HG02571 (cell line): ENCODE results near the gene MPPED1.

ENCODE experiments used
- ATAC-seq: cut with Tn5 transposase; IDR thresholded peaks from one replicate; pipeline ENCODE4 v1.9.1; 2021; ENCODE audit warnings: mild to moderate bottlenecking, moderate library complexity; ENCODE audit not compliant: unreplicated experiment

MPPED1 gene, protein sequence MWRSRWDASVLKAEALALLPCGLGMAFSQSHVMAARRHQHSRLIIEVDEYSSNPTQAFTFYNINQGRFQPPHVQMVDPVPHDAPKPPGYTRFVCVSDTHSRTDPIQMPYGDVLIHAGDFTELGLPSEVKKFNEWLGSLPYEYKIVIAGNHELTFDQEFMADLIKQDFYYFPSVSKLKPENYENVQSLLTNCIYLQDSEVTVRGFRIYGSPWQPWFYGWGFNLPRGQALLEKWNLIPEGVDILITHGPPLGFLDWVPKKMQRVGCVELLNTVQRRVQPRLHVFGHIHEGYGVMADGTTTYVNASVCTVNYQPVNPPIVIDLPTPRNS

DNA sequence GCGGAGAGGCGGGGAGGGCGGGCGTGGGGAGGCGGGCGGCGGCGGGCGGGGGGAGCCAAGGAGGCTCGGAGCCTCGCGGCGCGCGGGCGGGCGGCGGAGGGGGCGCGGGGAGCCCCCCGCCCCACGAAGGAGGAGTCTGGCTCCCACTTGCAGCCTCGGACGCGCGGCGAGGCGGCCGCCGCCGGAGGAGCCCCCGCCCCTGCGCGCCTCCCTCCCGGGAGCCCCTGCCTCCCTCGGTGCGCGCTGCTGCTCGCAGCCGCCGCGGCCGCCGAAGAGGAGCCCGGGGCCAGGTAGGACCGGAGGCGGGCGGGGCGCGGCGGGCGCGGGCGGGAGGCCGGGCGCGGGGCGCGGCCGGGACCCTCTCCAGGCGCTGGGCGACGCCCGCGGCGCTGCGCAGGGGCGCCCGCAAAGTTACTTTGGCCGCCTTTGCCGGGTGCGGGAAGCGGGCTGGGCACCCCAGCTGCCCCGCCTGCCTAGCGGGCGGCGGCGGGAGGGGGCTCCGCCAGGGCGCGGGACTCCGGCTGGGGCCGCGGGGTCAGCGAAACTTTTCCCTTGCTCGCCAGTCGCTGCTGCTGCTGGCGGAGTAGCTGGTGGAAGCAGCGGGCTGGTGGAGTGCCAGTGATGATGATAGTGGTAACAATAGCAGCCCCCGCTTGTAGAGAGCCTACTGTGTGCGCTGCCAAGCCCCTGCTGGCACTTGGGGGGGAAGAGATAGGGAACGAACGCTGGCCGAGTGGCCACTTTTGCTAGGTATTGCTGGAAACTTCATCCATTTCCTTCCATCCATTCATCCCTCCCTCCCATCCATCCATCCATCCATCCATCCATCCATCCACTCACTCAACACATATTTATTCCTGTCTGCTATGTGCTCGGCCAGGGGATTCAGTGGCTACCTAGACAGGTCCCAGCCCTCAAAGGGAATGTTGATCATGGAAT lies at the start of gene MPPED1:
Gene MPPED1, plus strand, starts transcription at position 146 of the 939 bp plus-strand sequence. CDS start 12,972 bp downstream, outside the sequence.
- no peak for ATAC-seq

DNA sequence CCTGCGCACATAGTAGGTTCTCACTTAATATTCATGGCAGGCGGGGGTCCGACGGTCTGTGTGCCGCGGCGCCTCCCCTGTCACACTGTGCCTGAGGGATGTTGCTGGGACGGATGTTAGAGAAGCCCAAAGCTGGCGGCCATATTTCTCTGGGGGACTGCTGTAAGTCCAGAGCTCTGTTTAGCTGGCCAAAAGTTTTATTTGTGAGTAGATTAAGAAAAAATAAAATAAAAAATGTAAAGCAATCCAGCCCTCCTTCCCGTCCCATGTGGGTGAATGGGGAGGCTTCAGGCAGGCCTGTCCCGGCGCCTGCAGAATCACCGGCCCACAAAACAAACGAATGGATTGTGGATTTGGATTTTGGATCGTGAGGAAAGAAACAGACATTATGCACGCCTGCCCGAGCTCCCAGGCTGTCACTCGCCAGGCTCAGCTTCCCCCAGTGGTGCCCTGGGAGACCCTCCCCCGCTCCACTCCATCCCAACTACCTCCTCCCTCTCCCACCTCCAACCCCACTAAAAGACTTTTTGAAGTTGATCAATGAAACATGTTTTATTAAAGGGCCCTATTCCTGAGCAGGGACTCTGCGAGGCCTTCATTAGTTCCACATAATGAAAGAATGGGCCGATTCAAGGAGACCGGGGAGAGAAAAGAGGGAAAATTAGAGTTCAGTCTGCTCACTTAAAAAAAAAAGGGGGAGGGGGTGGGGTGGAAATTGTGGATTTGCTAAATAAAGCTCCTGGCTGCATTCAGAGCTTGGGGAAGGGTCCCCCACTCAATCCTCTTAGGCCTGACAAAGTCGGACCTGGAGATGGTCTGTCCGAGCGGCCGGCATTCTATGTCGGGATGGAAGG lies 48.3 kb upstream of the MPPED1 start:
- no peak for ATAC-seq

DNA sequence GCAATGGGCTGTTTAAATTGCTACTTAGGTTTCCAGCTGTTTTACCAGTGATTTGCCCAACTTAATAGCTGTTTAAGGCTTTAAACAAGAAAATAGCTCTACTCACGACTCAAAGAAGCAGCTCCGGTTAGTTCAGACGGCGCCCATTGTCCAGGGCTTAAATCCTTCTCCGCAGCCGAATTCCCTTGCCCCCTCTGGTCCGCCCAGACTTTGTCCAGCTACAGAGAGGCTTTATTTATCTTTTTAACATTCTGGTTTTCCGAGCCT lies 47.7 kb upstream of the MPPED1 start:
- ATAC-seq: no peak

DNA sequence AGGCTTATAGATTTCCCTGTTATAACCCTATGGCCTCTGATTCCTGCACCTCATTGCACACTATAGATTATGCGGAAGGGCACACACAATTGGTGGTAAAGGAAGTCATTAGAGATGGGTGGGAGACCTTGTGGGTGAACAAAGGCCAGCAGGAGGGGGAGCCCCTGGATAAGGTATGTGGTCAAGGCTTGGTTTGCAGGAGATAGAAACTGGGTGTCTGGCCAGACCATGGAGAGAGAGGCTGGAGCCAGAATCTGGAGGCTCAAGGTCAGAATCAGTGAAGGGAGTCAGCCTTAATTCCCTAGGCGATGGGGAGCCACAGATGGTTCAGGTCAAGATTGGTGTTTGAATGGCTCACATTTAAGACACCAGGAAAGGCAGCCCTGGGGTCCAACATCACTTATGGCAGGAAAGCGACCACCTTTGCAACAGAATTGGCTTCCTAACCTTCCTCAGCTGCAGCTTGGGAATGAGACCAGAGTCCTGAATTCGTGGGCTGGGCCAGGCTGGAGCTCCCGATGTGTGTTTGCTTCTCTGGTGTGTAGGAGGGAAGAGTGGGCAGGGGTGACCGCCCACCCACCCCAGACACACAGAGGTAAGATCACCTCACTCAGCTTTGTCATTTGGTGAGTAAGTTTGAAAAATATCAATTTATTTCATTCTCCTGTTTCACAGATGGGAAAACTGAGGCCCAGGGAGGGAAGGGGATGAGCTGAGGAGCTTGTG lies 45.9 kb upstream of the MPPED1 start:
- ATAC-seq: no peak

DNA sequence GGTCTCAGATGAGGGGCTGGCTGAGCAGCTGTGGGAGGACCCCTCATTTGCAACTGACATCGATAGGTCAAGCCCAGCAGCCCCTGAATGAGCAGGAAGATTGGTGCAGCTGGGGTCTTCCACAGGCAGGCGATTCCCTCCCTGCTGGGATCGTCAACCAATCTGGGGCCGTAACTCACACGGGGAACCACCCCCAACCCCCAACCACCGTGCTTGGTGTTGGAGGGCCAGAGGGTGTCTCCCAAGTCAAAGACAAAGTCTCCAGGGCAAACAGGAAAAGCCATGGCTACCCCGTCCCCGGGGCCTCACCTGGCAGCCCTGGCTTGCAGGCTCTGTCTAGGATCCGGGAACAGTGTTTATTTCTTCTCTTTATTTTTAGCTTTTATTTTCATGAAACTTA lies 41.8 kb upstream of the MPPED1 start:
- no peak for ATAC-seq

DNA sequence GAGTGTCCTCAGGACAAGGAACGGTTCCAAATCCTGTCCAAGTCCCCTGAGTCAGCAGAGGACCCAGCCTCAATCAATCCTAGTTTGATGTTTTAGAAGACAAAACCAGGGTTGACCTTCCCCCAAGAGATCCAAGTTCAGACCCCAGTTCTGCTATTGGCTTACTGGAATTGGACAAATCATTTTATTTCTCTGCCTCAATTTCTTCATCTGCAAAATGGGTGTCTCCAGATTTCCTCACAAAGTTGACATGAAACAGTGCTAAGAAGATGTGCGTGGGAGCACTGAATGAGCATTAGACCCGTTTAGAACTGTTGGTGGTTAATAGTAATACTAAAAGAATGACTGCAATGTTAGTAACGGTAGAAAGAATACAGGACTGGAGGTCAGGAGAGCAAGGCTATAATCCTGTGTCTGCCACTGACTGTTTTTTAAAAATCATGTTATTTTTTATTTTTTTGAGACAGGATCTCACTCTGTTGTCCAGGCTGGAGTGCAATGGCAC lies 35.8 kb upstream of the MPPED1 start:
- no peak for ATAC-seq

DNA sequence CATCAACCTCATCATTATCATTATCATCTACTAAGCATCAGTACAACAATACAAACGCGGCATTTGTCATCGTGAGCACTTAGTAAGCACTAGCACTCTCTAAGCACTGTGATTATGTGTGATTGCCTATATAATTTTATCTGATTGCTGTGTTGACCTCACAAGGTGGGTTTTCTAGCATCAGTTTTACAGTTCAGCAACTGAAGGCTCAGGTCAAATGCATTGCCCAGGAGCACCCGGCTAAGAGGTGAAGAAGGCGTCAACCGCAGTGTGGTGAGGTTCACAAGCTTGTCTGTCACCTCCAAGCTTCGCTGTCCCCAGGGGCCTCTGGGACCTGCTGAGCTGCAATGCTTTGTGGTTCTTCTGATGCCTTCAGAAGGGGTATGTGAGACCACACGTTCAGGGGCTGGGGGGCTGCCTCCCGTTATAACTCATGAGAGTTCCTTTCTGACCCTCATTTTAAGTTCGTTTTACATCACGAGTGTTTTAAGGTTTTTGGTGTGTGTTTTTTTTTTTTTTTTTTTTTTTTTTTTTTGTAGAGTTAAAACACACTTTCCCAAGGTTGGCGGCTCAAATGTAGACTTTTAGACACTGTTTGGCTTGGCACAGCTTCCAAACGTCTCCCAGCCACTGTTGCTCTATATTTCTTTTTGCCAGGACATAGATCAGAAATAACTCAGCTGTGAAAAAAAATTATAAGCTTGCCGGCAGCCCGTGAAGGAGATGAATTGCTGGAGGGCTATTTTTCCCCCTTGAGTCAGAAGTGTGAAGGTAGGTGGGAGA lies 34.9 kb upstream of the MPPED1 start:
- no peak for ATAC-seq

DNA sequence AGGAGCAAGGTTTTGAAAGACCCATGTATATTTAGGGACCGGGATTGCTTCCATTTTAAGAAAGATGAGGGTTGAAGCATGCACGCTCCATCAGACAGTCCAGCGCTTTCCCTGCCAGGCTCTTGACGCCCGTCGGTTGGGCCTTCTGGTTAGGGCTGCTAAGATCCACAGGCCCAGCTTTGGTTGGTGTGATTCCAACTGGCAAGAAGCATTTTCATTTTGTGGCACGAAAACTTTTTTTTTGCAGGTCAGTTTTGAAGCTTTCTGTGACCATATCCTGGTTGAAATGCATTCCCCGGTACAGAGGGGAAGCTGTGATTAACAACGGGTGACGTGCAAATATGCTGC lies 34.3 kb upstream of the MPPED1 start:
- ATAC-seq: no peak

DNA sequence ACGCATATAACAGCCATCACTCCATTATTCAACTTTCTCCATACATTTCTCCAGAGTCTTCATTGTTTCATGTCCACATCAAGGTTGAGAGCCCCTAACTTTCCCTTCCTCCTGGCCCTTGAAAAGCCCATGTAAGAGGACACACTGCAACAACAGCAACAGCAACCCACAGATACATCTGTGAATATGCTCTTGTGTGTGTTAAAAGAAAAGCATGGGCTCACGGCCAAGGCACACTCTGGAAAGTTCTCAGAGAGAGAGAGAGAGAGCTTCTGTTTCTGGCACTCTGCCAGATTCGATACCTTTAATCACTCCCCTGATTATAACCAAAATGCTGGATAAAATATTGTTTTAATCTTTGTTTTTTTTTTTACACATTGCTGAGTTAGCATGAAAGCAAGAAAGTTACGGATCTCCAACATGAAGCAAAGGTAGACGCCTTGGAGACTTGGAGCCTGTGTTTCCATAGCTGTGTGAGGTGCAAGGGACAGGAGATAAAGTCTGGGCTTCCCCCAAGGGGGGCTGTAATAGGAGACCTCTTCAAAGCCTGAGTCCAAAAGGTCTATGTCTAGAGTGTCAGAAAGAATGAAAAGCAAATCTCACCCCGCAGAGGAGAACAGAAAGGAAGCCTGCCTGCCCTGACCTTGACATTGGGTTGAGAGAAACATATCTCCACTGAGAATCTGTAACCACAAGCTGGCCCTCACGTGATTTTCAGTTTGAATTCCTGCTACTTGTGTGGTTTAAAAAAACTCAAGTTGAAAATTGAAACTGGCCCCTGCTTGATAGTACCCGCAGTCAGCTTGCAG lies 33.7 kb upstream of the MPPED1 start:
- ATAC-seq: no peak

DNA sequence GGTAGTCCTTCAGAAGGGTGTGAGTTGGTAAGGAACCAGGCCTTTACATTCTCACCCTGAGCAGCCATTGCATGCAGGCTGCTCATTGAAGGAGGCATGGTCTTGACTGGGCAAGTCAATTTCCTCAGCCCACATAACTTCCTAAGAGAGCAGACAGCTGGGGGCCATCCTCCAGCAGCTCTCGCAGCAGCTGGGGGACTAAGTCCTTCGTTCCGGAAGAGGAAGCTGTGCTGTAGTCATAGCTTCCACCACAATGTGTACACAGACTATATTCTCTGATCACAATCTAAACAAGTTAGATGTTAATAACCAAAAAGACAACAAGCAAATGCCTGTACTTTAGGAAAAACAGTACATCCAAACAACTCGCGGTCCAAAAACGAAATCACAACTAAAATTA lies 30.1 kb upstream of the MPPED1 start:
- no peak for ATAC-seq

DNA sequence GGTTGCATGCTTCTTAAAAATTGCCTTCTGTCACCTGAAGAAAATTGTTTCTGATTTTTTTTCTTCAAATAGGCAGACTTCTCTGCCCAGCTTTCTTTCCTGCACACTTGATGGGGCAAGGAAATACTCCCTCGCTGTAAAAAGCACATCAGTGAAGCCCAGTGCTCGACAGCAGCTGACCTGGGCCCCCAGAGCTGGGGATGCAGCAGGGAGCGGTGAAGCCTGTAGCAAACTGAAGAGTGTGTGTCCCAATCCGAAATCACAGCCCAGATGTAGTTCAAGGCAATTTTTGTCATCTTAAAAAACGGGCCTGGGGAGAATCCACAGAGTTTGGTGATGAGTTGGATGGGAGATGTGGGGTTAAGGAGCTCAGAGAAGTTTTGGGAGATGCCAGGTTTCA lies 27.0 kb upstream of the MPPED1 start:
- no peak for ATAC-seq

DNA sequence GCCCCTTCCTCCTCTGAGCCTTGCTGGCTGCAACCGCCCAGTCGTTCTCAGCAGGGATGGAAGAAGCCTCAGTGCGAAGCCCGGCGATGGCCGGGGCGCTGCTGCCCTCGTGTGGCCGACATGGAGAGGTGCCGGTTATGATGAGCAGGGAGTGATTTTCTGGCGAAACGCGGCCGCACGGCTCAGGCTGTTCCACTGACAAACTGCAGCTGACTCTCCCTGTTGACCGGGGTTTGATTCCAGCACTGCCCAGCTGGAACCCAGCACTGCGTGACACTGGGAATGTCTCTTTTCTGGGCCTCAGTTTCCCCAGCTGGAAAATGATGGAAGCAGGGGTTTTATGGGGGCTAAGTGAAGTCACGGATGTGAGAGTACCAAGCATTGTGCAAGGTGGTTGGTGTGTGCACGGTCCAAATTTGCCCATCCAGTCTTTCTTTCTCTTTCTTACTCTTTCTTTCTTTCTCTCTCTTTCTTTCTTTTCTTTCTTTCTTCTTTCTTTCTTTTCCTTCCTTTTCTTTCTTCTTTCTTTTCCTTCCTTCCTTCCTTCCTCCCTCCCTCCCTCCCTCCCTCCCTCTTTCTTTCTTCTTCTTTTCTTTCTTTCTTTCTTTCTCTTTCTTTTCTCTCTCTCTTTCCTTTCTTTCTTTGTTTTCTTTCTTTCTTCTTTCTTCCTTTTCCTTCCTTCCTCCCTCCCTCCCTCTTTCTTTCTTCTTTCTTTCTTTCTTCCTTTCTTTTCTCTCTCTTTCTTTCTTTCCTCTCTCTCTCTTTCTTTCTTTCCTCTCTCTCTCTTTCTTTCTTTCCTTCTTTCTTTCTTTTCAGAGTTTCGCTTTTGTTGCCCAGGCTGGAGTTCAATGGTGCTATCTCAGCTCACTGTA lies 25.8 kb upstream of the MPPED1 start:
- no peak for ATAC-seq

DNA sequence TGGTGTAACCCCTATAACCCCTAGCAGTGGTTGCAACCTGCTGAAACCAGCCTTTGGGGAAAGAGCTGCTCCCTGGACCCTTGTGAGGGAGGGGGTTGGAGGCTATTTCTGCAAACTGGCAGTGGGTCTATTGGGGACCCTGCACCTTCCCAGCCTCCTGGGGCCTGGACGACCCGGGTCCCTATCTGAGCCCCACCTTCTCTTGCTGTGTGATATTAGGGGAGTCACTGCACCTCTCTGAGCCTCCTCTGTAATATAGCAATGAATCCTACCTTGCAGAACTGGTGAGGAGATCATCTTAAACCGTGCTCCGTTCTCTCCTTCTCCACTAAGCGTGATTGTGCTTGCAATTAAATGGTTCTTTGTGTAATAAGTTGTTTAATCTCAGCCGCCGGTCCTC lies 24.0 kb upstream of the MPPED1 start:
- ATAC-seq: no peak

DNA sequence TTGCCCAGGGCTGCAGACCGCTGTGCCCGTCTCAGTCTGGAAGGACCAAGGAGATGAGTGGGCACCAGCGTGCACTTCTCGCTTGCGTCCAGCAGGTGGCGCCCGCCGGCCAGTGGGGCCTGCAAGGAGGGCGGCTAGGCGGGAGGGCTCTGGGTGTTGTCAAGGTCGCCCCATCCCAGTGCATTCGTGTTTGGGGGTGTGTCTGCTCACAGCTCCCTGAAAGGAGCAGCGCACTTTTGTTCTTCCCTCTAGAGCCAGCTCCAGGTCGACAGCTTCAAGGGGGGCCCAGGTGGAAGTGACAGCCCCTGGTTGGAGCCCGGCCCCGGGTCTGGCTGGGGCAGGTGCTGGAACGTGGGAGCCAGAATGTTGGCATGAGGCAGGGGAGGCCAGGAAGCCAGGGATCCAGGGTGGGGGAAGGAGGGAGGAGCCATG lies 23.4 kb upstream of the MPPED1 start:
- no peak for ATAC-seq

DNA sequence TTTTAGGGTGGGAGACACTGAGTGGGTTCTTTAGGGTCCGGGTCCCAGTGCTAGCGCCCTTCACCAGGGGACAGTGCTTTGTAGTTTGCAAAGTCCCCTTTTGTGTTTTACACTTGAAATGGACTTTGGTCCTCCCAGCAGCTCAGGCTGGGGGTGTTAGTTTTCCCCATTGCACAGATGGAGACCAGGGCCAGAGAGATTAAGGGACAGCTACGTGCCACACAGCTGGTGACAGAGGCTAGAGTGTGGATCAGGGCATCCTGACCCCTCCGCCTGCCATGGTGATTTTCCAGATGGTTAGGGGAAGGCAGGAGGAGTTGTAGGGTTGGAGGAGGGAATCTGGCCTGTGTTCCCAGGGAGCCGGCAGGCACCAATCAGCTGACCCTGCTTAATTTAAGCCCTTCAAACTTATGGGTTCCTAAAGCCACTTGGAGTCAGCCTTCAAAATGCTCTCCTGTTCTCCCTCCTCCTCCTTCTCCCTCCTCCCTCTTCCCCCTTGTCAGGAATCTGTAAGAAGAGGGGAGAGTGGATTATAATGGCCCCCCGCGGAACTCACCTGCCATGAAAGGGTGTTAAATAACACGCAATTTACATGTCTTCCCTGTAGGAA lies 22.5 kb upstream of the MPPED1 start:
- ATAC-seq: no peak

DNA sequence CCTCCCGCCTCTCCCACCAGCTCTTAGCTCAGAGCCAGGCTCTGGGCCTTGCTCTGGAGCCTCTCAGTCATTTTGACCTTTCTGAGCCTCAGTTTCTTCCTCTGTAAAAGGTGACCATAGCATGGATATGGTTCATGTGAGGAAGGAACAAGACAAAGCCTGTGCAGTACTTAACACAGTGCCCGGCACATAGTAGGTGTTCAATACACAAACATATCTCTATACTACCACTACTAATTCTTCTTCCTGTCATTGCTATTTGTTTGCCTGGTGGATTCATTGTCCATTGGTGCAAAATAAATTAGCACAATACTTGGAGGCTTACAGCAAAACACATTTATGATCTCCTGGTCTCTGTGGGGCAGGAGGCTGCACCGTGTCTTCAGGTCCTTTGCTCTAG lies 21.6 kb upstream of the MPPED1 start:
- ATAC-seq: no peak

DNA sequence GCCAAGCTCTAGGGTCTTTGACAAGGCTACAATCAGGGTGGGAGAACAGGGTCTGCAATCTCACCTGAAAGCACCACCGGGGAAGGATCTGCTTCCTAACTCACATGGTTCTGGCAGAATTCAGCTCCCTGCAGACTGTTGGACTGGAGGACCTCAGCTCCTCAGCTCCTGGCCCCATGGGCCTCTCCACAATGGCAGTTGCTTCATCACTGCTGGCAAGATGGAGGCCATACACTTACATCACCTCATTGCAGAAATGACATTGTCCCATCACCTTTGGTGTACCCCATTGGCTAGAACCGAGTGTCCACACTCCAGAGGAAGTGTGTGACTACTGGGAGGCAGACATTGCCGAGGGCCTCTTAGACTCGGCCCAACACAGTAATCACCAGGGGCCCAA lies 20.9 kb upstream of the MPPED1 start:
- no peak for ATAC-seq

DNA sequence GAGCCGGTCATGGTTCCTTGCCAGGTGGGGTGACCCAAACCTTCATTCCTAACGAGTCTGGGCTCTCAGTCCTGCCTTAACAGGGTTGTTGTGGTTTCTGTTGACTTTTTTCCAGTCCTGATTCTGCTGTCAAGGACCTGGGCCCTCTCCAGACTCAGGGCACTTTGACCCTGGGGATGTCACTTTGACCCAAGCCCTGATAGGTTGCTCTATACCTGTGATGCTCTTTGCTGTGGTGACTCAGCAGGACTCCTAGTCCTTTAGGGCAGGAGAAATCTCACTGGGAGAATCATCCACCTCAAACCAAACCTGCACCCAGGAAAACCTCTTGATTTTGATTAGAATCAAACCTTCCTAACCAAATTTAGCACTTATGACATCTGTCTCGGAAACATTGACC lies 20.5 kb upstream of the MPPED1 start:
- no peak for ATAC-seq
